Neural progenitor cell (in vitro differentiated cells): ENCODE measurements around the gene ZNF700.

Experiments
- EZH2 ChIP-seq: fragments of 200-600 bp; sonication (generic); IDR thresholded peaks from 2 replicates; pipeline ENCODE4 v1.6.1; 2017; ENCODE audit warnings: antibody characterized with exemption, mild to moderate bottlenecking, moderate library complexity
- EZH2phosphoT487 ChIP-seq: fragments of 200-600 bp; sonication (generic); IDR thresholded peaks from 2 replicates; pipeline ENCODE4 v1.6.1; 2017; ENCODE audit warnings: antibody characterized with exemption
- TF ChIP-seq, protein P1 (sequence below): fragments of 200-600 bp; sonication (generic); IDR thresholded peaks from 2 replicates; pipeline ENCODE4 v1.5.1; 2017; ENCODE audit warnings: antibody characterized with exemption, mild to moderate bottlenecking

DNA sequence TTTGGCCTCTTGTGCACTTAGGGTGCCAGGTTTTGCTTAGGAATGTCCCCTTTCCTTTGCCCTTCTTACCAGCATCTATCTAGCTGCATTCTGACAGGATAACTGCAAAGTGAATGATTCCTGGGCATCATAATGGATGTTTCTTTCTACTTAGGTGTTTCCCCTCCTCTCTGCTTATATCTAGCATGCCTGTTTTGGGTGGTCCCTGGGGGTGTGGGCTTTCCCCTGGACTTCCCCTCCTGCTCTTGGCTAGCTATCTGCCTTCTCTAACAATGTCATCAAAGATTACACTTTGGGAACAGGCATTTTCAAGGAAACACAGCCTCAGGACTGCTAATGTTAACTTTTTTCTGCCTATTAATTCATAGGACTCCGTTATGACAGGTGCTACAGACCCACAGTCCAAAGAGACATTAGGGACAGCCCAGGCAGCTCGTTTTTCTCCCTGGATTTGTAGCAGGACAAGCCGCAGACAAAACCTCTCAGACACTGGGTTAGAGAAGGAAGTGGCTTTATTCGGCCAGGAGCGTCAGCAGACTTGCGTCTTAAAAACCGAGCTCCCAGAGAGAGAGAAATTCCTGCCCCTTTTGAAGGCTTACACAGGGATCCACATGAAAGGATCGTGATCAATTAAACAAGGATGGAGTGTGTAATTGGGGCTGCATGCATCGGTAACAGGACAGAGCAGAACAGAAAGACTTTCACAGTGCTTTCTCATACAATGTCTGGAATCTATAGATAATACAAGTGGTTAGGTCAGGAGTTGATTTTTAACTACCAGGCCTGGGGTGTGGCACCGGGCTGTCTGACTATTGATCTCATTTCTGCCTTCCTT, 17.3 kb downstream of the ZNF700 start:
- TF ChIP-seq, protein P1, sequence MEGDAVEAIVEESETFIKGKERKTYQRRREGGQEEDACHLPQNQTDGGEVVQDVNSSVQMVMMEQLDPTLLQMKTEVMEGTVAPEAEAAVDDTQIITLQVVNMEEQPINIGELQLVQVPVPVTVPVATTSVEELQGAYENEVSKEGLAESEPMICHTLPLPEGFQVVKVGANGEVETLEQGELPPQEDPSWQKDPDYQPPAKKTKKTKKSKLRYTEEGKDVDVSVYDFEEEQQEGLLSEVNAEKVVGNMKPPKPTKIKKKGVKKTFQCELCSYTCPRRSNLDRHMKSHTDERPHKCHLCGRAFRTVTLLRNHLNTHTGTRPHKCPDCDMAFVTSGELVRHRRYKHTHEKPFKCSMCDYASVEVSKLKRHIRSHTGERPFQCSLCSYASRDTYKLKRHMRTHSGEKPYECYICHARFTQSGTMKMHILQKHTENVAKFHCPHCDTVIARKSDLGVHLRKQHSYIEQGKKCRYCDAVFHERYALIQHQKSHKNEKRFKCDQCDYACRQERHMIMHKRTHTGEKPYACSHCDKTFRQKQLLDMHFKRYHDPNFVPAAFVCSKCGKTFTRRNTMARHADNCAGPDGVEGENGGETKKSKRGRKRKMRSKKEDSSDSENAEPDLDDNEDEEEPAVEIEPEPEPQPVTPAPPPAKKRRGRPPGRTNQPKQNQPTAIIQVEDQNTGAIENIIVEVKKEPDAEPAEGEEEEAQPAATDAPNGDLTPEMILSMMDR, result no peak
- TF ChIP-seq EZH2 (no peak), EZH2phosphoT487 (no peak)
